Measurements from ENCODE around the gene TMEM132C. TPM values are rescaled to one million over a fixed set of nuclear protein-coding genes. Genes with fewer than 3 reads are reported as not detected.

Gene TMEM132C
- total and polyA plus RNA-seq, 2 of the 4 experiments (the other 2 are of a cell fraction), result not detected

DNA sequence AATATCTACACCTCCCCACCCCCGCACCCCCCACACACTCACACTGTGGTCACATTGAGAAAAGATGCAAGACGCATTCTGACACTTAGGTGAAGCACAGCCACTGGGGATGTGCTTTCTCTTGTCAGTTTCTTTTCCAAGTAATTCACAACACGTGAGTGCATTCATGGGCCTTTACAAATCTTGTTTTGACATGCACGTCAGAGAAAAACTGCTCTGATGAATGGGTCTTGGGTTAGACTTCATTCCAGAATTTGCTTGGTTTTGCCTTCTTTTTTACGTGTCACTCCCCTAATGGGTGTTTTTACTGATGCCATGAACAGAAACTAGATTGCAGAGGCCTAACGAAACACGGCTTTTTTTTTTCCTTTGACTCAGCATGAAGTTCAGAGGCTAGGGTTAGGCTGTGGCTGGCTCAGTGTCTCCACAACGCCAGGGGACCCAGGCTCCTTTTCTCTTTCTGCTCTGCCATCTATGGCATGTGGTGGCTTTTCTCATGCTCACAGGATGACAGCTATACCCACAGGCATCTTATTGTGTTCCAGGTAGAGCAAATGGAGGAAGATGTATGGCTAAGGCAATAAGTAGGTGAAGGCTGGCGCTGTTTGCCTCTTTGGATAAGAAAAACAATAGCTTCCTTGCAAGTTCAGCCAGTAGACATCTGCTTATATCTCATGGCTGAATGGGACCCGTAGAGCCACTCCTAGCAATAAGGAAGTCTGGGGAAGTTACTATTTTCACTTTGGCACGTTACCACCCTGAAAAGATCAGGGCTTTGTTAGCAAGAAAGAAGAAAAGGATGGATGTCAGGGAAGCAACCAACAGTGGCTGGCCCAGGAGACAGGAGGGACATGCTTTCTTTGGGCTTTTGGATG is 303.5 kb downstream of the TMEM132C start:
- H3K9me3 ChIP-seq (ENCODE audit: control insufficient read depth, insufficient read depth, low read length), result peaks cover 27% of the 10 kb centered on the region
- dilution Hi-C loops (cut with HindIII; ENCODE audit: low sequenced_read_pairs, unreplicated experiment), result no loop called here
- H3K23ac ChIP-seq (ENCODE audit: low read depth, low read length), result no peak overlapping the region
- no peak overlapping the region for H2BK120ac ChIP-seq (ENCODE audit: low read depth, low read length)
- H3K79me1 ChIP-seq (ENCODE audit: low read depth in 1 of 2, low read length in 2 of 2), result no peaks in the 10 kb centered on the region
- no peak overlapping the region for H2AK9ac ChIP-seq (replicated peaks; ENCODE audit: low read depth, low read length, poor library complexity)
- no peak overlapping the region for H2BK20ac ChIP-seq (ENCODE audit: low read depth, low read length)
- in situ Hi-C loops (cut with MboI; ENCODE audit: low sequenced_read_pairs), result no loop called here
- H4K5ac ChIP-seq (ENCODE audit: low read depth, low read length), result no peak overlapping the region
- no peaks in the 10 kb centered on the region for H4K20me1 ChIP-seq (ENCODE audit: insufficient read depth, low read length)
- H2BK15ac ChIP-seq (ENCODE audit: low read depth, low read length), result no peak overlapping the region
- intact Hi-C loops (cut with micrococcal nuclease), result no loop called here
- ChIA-PET CTCF (no interaction called here), POLR2A (ENCODE audit: unreplicated experiment) (no interaction called here)
- H3K9ac ChIP-seq (ENCODE audit: low read depth, low read length), result no peak overlapping the region
- no peak overlapping the region for H2BK5ac ChIP-seq (ENCODE audit: low read depth, low read length, poor library complexity, severe bottlenecking)
- no peak overlapping the region for H3K27ac ChIP-seq (ENCODE audit: insufficient read depth, low read length)
- 11% methylated on average over 3 of the region's 11 CpGs; no CpG with 5 or more reads in 1 of the 2 experiments for WGBS, 2 experiments (ENCODE audit: extremely low coverage in 2 of 2, insufficient read length in 1 of 2)
- H3K4me3 ChIP-seq (ENCODE audit: insufficient read depth, low read depth, low read length), result no peak overlapping the region
- no peaks in the 10 kb centered on the region for H3K4me1 ChIP-seq (ENCODE audit: control insufficient read depth, insufficient read depth, low read length)
- no peak overlapping the region for H2AFZ ChIP-seq (replicated peaks; ENCODE audit: low read length, poor library complexity)
- no peak overlapping the region for H3K56ac ChIP-seq (ENCODE audit: extremely low read depth, insufficient read depth, low read length)
- DNase-seq (no peak), ATAC-seq (ENCODE audit: low read depth) (no peak)
- H3K4ac ChIP-seq (ENCODE audit: low read depth, low read length), result no peak overlapping the region
- H4K91ac ChIP-seq (ENCODE audit: insufficient read depth, low read depth, low read length), result no peak overlapping the region
- H3K36me3 ChIP-seq (ENCODE audit: control insufficient read depth, insufficient read depth, low read length), result no peaks in the 10 kb centered on the region
- no TSS peak for BruUV-seq (replicated peaks)
- H3K18ac ChIP-seq (ENCODE audit: low read depth, low read length), result no peak overlapping the region
- H3K14ac ChIP-seq (replicated peaks; ENCODE audit: low read depth, low read length), result no peak overlapping the region
- no peak overlapping the region for H2AK5ac ChIP-seq (ENCODE audit: low read depth, low read length)
- no peak overlapping the region for H3K4me2 ChIP-seq (ENCODE audit: low read depth, low read length)
- no peak overlapping the region for H4K8ac ChIP-seq (ENCODE audit: low read depth in 2 of 2, low read length in 2 of 2)
- no peaks in the 10 kb centered on the region for H3K9me1 ChIP-seq (ENCODE audit: insufficient read depth, low read length)
- H3K27me3 ChIP-seq (ENCODE audit: control insufficient read depth, insufficient read depth, low read length), result no peaks in the 10 kb centered on the region
- TF ChIP-seq POLR2A (IDR thresholded peaks at IDR 0.05; ENCODE audit: low read depth, low read length) (no peak), MAFK (IDR thresholded peaks at IDR 0.05; ENCODE audit: low read depth, low read length) (no peak), FOS (IDR thresholded peaks at IDR 0.05; ENCODE audit: low read depth, low read length) (no peak), MXI1 (IDR thresholded peaks at IDR 0.05; ENCODE audit: borderline replicate concordance, low read depth, low read length) (no peak), RAD21 (IDR thresholded peaks at IDR 0.05; ENCODE audit: low read length) (no peak), MAZ (IDR thresholded peaks at IDR 0.05; ENCODE audit: borderline replicate concordance, low read depth, low read length) (no peak), RFX5 (IDR thresholded peaks at IDR 0.05; ENCODE audit: low read depth, low read length) (no peak), NFE2L2 (IDR thresholded peaks at IDR 0.05; ENCODE audit: low read depth, low read length) (no peak), RCOR1 (IDR thresholded peaks at IDR 0.05; ENCODE audit: insufficient replicate concordance, low read length) (no peak)
- TF ChIP-seq, protein P1, sequence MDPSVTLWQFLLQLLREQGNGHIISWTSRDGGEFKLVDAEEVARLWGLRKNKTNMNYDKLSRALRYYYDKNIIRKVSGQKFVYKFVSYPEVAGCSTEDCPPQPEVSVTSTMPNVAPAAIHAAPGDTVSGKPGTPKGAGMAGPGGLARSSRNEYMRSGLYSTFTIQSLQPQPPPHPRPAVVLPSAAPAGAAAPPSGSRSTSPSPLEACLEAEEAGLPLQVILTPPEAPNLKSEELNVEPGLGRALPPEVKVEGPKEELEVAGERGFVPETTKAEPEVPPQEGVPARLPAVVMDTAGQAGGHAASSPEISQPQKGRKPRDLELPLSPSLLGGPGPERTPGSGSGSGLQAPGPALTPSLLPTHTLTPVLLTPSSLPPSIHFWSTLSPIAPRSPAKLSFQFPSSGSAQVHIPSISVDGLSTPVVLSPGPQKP (IDR thresholded peaks at IDR 0.05; ENCODE audit: borderline replicate concordance, low read depth, low read length), result no peak
- TF ChIP-seq, protein P2, sequence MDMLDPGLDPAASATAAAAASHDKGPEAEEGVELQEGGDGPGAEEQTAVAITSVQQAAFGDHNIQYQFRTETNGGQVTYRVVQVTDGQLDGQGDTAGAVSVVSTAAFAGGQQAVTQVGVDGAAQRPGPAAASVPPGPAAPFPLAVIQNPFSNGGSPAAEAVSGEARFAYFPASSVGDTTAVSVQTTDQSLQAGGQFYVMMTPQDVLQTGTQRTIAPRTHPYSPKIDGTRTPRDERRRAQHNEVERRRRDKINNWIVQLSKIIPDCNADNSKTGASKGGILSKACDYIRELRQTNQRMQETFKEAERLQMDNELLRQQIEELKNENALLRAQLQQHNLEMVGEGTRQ (IDR thresholded peaks at IDR 0.05; ENCODE audit: low read depth, low read length), result no peak
- TF ChIP-seq, protein P3, sequence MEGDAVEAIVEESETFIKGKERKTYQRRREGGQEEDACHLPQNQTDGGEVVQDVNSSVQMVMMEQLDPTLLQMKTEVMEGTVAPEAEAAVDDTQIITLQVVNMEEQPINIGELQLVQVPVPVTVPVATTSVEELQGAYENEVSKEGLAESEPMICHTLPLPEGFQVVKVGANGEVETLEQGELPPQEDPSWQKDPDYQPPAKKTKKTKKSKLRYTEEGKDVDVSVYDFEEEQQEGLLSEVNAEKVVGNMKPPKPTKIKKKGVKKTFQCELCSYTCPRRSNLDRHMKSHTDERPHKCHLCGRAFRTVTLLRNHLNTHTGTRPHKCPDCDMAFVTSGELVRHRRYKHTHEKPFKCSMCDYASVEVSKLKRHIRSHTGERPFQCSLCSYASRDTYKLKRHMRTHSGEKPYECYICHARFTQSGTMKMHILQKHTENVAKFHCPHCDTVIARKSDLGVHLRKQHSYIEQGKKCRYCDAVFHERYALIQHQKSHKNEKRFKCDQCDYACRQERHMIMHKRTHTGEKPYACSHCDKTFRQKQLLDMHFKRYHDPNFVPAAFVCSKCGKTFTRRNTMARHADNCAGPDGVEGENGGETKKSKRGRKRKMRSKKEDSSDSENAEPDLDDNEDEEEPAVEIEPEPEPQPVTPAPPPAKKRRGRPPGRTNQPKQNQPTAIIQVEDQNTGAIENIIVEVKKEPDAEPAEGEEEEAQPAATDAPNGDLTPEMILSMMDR (conservative IDR thresholded peaks at IDR 0.05; ENCODE audit: low read depth, low read length), result no peak

All from IMR-90 (cell line).